Suprapubic skin (tissue), 4 donors: ENCODE data around the gene AQR.

Experiments used
- EP300 ChIP-seq: sonication (generic); formaldehyde crosslinking; IDR thresholded peaks from one replicate; pipeline ENCODE4 v1.6.1; 2017; ENCODE audit warnings: antibody characterized with exemption
- POLR2AphosphoS5 ChIP-seq, 3 donors: sonication (generic); formaldehyde crosslinking; IDR thresholded peaks; one replicate each; pipeline ENCODE4 v1.6.1; 2017; ENCODE audit warnings: antibody characterized with exemption in 3 of 3
- TF ChIP-seq, protein P1 (sequence below), 2 donors: fragments of 200-600 bp in 1 of 2; fragments of 450-650 bp in 1 of 2; sonication (generic) in 1 of 2; IDR thresholded peaks; one replicate each; pipeline ENCODE4 v1.5.1; 2016 to 2019; ENCODE audit warnings: antibody characterized with exemption in 2 of 2, mild to moderate bottlenecking in 1 of 2, moderate library complexity in 1 of 2

DNA sequence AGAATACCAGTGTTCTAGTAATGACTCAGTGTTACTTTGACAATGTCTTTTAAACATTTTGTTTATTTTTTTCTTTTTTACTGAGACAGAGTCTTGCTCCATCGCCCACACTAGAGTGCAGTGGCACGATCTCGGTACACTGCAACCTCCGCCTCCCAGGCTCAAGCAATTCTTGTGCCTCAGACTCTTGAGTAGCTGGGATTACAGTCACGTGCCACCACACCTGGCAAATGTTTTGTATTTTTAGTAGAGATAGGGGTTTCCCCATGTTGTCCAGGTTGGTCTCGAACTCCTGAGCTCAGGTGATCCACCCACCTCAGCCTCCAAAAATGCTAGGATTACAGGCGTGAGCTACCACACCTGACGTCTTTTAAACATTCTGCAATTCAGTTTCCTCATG is 15.7 kb downstream of the AQR start:
- no peak for TF ChIP-seq POLR2AphosphoS5 (IDR thresholded peaks at IDR 0.05)
- TF ChIP-seq, protein P1, sequence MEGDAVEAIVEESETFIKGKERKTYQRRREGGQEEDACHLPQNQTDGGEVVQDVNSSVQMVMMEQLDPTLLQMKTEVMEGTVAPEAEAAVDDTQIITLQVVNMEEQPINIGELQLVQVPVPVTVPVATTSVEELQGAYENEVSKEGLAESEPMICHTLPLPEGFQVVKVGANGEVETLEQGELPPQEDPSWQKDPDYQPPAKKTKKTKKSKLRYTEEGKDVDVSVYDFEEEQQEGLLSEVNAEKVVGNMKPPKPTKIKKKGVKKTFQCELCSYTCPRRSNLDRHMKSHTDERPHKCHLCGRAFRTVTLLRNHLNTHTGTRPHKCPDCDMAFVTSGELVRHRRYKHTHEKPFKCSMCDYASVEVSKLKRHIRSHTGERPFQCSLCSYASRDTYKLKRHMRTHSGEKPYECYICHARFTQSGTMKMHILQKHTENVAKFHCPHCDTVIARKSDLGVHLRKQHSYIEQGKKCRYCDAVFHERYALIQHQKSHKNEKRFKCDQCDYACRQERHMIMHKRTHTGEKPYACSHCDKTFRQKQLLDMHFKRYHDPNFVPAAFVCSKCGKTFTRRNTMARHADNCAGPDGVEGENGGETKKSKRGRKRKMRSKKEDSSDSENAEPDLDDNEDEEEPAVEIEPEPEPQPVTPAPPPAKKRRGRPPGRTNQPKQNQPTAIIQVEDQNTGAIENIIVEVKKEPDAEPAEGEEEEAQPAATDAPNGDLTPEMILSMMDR (IDR thresholded peaks at IDR 0.05) = no peak
- TF ChIP-seq EP300 = no peak
